Subcutaneous abdominal adipose tissue (tissue), 5 donors: ENCODE data around the gene ERICH2.
"Not testable (repeated sequence)": the region's sequence is repeated elsewhere in the genome, so short reads cannot be mapped to it uniquely, and the experiment has no call there.

Source experiments
- H3K27ac ChIP-seq: one replicate; pipeline ENCODE4 v1.7.0; 2013; ENCODE audit warnings: low read depth, mild to moderate bottlenecking, inconsistent platforms, low read length, moderate library complexity
- H3K27me3 ChIP-seq, 5 donors: one replicate each; pipeline ENCODE4 v1.7.0; 2013; ENCODE audit warnings: low read length in 5 of 5, inconsistent platforms in 1 of 5; ENCODE audit not compliant: control insufficient read depth in 5 of 5, insufficient read depth in 4 of 5
- H3K36me3 ChIP-seq, 5 donors: one replicate each; pipeline ENCODE4 v1.7.0; 2013; ENCODE audit warnings: low read length in 5 of 5; ENCODE audit not compliant: control insufficient read depth in 5 of 5, insufficient read depth in 5 of 5
- H3K4me1 ChIP-seq, 5 donors: one replicate each; pipeline ENCODE4 v1.7.0; 2013; ENCODE audit warnings: low read length in 5 of 5, mild to moderate bottlenecking in 3 of 5, moderate library complexity in 1 of 5; ENCODE audit not compliant: control insufficient read depth in 5 of 5, insufficient read depth in 5 of 5
- H3K4me3 ChIP-seq, 5 donors: one replicate each; pipeline ENCODE4 v1.7.0; 2013; ENCODE audit warnings: low read length in 5 of 5, low read depth in 1 of 5
- H3K9ac ChIP-seq, 5 donors: one replicate each; pipeline ENCODE4 v1.7.0; 2013; ENCODE audit warnings: low read length in 5 of 5, mild to moderate bottlenecking in 4 of 5, moderate library complexity in 3 of 5
- H3K9me3 ChIP-seq, 5 donors: one replicate each; pipeline ENCODE4 v1.7.0; 2013; ENCODE audit warnings: low read length in 5 of 5; ENCODE audit not compliant: control insufficient read depth in 5 of 5
- donor health status: healthy.
- donor health status: healthy.
- donor health status: healthy.
- donor health status: healthy.
- donor health status: healthy.

ERICH2 gene, protein sequence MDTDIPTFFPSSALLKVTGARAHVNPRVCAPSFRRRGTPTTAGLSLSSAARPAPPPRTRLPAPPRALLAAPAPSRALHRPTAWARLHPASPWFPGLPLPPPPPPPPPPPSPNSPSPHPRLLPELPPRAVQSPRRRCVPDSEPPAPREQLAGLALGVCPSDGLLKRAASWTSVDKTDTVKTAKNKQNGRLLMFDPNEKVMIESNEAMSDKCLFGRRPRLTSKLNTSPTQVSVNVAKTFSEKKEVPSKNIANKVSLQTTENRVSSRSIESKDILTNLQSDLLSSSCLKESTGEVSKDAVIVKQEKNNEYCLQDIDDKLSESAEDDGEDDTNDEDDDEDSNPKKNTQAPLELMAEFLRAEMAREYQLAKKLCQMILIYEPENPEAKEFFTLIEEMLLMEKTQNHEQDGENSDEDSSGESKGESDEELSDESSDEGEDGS

DNA sequence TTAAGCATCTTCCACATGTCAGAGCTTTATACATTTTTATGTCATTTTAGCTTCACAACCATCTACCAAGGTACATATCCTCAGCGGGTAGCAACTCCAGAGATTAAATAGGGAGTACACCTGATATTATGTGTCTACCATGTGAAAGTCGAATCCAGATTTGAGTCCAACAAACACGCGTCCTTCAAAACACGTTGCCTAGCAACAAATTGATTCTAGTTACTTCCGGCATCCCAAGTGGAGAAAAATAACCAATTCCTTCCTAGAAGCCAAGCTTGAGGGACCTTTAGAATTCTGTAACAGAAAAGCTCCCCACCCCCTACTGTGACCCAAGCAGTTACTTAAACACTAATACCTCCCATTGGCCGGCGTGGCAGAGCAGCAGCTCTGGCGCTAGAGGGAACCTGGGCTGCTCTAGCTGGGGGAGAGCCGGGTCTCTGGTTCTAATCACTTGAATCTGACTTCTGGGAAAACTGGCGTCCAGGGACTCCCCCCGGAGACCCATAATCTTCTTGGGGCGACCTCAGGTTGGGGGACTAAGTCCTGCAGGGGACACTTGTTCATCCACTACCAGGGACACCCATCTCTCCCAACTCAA is at the start of gene ERICH2:
ERICH2 (plus strand) TSS at position 371 of the 598 bp plus-strand sequence. CDS start 304 bp downstream, outside the sequence.
- peaks cover 0 to 15% (median 14%) of the 10 kb centered on the region in 5 donors for H3K4me1 ChIP-seq
- peaks cover 0 to 5% (median 0%) of the 10 kb centered on the region in 5 donors for H3K27me3 ChIP-seq
- peak within 1 kb of the TSS; percentile 71 to 88 (median 82) for H3K4me3 ChIP-seq
- H3K9me3 ChIP-seq = no peaks in the 10 kb centered on the region
- no peaks in the 10 kb centered on the region for H3K36me3 ChIP-seq
- H3K27ac ChIP-seq = peak within 1 kb of the TSS; percentile 37
- peak within 1 kb of the TSS in 4 of 5 donors; percentile 55 to 78 (median 70) for H3K9ac ChIP-seq

DNA sequence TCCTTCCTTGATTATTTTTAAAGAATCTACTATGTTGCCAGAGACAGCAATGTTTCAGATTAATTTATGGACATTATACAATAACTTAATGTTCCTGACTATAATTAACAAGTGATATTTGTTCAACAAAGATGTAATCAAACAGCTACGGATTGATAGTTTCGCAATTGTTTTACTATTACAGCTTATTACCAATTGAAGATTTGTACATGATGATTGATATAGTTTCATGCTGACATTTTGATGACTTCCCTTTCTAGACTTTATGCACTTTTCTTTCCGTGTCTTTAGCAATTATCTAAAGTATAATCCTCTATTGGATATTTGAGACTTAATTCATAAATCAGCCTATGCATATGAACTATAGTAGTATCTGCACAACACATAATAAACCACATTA is 48.5 kb upstream of the ERICH2 start:
- H3K9ac ChIP-seq = no peak overlapping the region
- no peak overlapping the region for H3K4me3 ChIP-seq
- no peak overlapping the region for H3K27ac ChIP-seq
- peaks cover 7 to 20% (median 15%) of the 10 kb centered on the region in 5 donors for H3K27me3 ChIP-seq
- no peaks in the 10 kb centered on the region for H3K36me3 ChIP-seq
- no peaks in the 10 kb centered on the region for H3K9me3 ChIP-seq
- peaks cover 2 to 8% (median 7%) of the 10 kb centered on the region in 5 donors for H3K4me1 ChIP-seq

- H3K27ac ChIP-seq = no peak overlapping the region
- H3K27me3 ChIP-seq = peaks cover 3 to 14% (median 11%) of the 10 kb centered on the region in 5 donors
- H3K4me3 ChIP-seq = no peak overlapping the region
- H3K9me3 ChIP-seq = no peaks in the 10 kb centered on the region
- H3K36me3 ChIP-seq = no peaks in the 10 kb centered on the region
- peaks cover 0 to 2% (median 2%) of the 10 kb centered on the region in 5 donors for H3K4me1 ChIP-seq
- H3K9ac ChIP-seq = no peak overlapping the region
Measured at GRCh38 chr2:170722301-170722700, 47.9 kb upstream of the ERICH2 start.

- H3K4me1 ChIP-seq = no peaks in the 10 kb centered on the region
- H3K36me3 ChIP-seq = no peaks in the 10 kb centered on the region
- H3K27ac ChIP-seq = no peak overlapping the region
- H3K27me3 ChIP-seq = peaks cover 0 to 4% (median 2%) of the 10 kb centered on the region in 5 donors
- H3K9ac ChIP-seq = no peak overlapping the region
- no peaks in the 10 kb centered on the region for H3K9me3 ChIP-seq
- no peak overlapping the region for H3K4me3 ChIP-seq
Measured at GRCh38 chr2:170723446-170723958, 46.7 kb upstream of the ERICH2 start.

GRCh38 chr2:170733798-170734600 is 36.2 kb upstream of the ERICH2 start:
- Histone ChIP-seq H3K27me3 (peaks cover 0 to 1% (median 0%) of the 10 kb centered on the region in 5 donors), H3K9me3 (no peaks in the 10 kb centered on the region), H3K36me3 (no peaks in the 10 kb centered on the region), H3K4me3 (no peak overlapping the region), H3K4me1 (peaks cover 0 to under 1% (median 0%) of the 10 kb centered on the region in 5 donors), H3K9ac (no peak overlapping the region), H3K27ac (no peak overlapping the region)

DNA sequence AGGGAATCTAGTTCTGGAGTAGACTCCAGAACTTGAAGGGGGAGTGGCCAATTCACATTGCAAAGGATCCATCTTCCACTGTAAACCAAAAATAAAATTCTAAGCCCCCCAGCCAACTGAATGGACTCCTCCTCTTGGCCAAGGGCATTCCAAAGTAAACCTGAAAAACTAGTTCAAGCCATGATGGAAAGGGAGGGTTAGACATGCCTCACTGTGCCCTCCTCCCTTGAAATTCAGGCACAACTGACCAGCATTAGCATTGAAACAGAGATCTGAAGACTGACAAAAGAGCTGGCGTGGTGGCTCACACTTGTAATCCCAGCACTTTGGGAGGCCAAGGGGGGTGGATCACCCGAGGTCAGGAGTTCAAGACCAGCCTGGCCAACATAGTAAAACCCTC is 35.6 kb upstream of the ERICH2 start:
- not testable (repeated sequence) for H3K36me3 ChIP-seq, H3K27ac ChIP-seq, H3K9ac ChIP-seq, H3K27me3 ChIP-seq, H3K4me3 ChIP-seq, H3K4me1 ChIP-seq, H3K9me3 ChIP-seq

DNA sequence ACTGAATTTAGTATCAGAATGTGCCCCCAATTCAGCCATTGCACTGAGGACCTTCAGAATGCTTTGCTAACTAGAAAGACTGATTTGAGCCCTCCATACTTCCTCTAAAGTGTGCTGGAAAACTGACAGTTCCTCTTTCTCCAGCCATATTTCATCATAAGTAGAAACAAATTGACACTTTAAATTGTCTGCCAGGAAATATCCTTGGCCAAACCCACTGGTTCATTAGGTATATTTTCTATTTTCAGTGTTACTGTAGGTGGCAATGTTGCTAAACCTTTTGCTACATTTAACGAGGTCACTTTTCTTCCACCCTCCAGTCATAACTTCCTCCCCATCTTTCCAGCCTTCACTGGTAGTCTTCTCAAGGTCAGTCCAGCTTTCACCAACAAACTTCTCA is 33.5 kb upstream of the ERICH2 start:
- H3K4me1 ChIP-seq = peaks cover 0 to 2% (median 0%) of the 10 kb centered on the region in 5 donors
- no peaks in the 10 kb centered on the region for H3K36me3 ChIP-seq
- no peaks in the 10 kb centered on the region for H3K9me3 ChIP-seq
- H3K27me3 ChIP-seq = no peaks in the 10 kb centered on the region
- no peak overlapping the region for H3K4me3 ChIP-seq
- H3K27ac ChIP-seq = no peak overlapping the region
- H3K9ac ChIP-seq = no peak overlapping the region

- Histone ChIP-seq H3K9me3 (no peaks in the 10 kb centered on the region), H3K4me1 (peaks cover 0 to 2% (median 0%) of the 10 kb centered on the region in 5 donors), H3K9ac (no peak overlapping the region), H3K36me3 (no peaks in the 10 kb centered on the region), H3K27me3 (no peaks in the 10 kb centered on the region), H3K4me3 (no peak overlapping the region), H3K27ac (no peak overlapping the region)
Measured at GRCh38 chr2:170737406-170737805, 32.8 kb upstream of the ERICH2 start.

DNA sequence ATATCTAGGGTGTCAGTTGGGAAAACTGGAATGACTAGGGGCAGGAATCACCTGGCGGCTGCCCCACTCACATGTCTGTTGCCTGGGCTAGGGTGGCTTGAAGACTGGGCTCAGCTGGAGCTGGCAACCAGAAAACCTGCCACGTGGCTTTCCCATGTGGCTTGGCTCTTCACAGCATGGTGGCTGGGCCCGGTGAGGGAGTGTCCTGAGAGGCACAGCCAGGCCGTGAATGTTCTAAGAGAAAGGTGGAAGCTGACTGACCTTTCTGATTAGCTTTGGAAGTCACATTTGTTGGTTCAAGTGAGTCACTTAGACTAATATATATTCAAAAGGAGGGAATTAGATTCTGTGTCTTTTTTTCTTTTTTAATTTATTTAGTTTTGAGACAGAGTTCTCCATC is 32.4 kb upstream of the ERICH2 start:
- Histone ChIP-seq H3K4me3 (no peak overlapping the region), H3K27ac (no peak overlapping the region), H3K27me3 (no peaks in the 10 kb centered on the region), H3K9ac (no peak overlapping the region), H3K9me3 (no peaks in the 10 kb centered on the region), H3K4me1 (peaks cover 0 to 2% (median 0%) of the 10 kb centered on the region in 5 donors), H3K36me3 (no peaks in the 10 kb centered on the region)
